HepG2 (cell line): Measurements from ENCODE around the gene PMEL. TPM values are rescaled to one million over a fixed set of nuclear protein-coding genes. Genes with fewer than 3 reads are reported as not detected.
A peak's percentile ranks its signal among the peaks of the same experiment; 100 is the strongest.

Experiments
- ARHGAP35 ChIP-seq: sonication (generic); formaldehyde crosslinking; IDR thresholded peaks from 2 replicates; pipeline ENCODE4 v1.9.0; 2022; ENCODE audit warnings: mild to moderate bottlenecking, inconsistent platforms, moderate library complexity, missing genetic modification reagents, borderline replicate concordance
- BRD4 ChIP-seq: sonication (generic); formaldehyde crosslinking; IDR thresholded peaks from 2 replicates; pipeline ENCODE4 v1.4.0; 2020; ENCODE audit warnings: missing genetic modification reagents
- CHD2 ChIP-seq: IDR thresholded peaks from 2 replicates; pipeline ENCODE4 v1.6.1; 2011; ENCODE audit warnings: low read depth, low read length, improper control_type of control experiment
- LCORL ChIP-seq, 2 experiments: fragments of 450-650 bp in 1 of 2; sonication (generic) in 1 of 2; formaldehyde crosslinking in 1 of 2; IDR thresholded peaks; 2 replicates each; pipeline versions ENCODE4 v1.5.0 to v1.6.1; 2017 to 2020; ENCODE audit warnings: antibody characterized with exemption in 1 of 2, missing genetic modification reagents in 1 of 2
- MBNL3 ChIP-seq: fragments of 250-450 bp; sonication (Bioruptor Pico); conservative IDR thresholded peaks from 2 replicates; pipeline ENCODE4 v1.8.0; 2022; ENCODE audit warnings: mild to moderate bottlenecking, inconsistent platforms
- NCOA5 ChIP-seq: sonication (generic); formaldehyde crosslinking; IDR thresholded peaks from 2 replicates; pipeline ENCODE4 v1.4.0; 2020; ENCODE audit warnings: missing genetic modification reagents
- NFE2L1 ChIP-seq: sonication (generic); formaldehyde crosslinking; IDR thresholded peaks from 2 replicates; pipeline ENCODE4 v1.4.0; 2020; ENCODE audit warnings: missing genetic modification reagents, mild to moderate bottlenecking, borderline replicate concordance
- SP140L ChIP-seq: sonication (generic); formaldehyde crosslinking; IDR thresholded peaks from 2 replicates; pipeline ENCODE4 v1.4.0; 2020; ENCODE audit warnings: missing genetic modification reagents, borderline replicate concordance
- TOE1 ChIP-seq: sonication (generic); formaldehyde crosslinking; IDR thresholded peaks from 2 replicates; pipeline ENCODE4 v1.4.0; 2020; ENCODE audit warnings: mild to moderate bottlenecking, missing genetic modification reagents
- XBP1 ChIP-seq: sonication (generic); formaldehyde crosslinking; IDR thresholded peaks from 2 replicates; pipeline ENCODE4 v1.5.0; 2020; ENCODE audit warnings: missing genetic modification reagents
- ZNF329 ChIP-seq: sonication (generic); formaldehyde crosslinking; IDR thresholded peaks from 2 replicates; pipeline ENCODE4 v1.9.0; 2021; ENCODE audit warnings: low read depth, mild to moderate bottlenecking, missing genetic modification reagents
- ZNF33B ChIP-seq: sonication (generic); formaldehyde crosslinking; IDR thresholded peaks from 2 replicates; pipeline ENCODE4 v1.5.1; 2020; ENCODE audit warnings: mild to moderate bottlenecking, missing genetic modification reagents
- ZNF572 ChIP-seq: sonication (generic); formaldehyde crosslinking; IDR thresholded peaks from 2 replicates; pipeline ENCODE4 v1.5.1; 2020; ENCODE audit warnings: mild to moderate bottlenecking, missing genetic modification reagents
- ZSCAN21 ChIP-seq: sonication (generic); formaldehyde crosslinking; IDR thresholded peaks from 2 replicates; pipeline ENCODE4 v1.8.0; 2022; ENCODE audit warnings: mild to moderate bottlenecking, missing genetic modification reagents, moderate library complexity, borderline replicate concordance
- polyA plus RNA-seq, 8 experiments: library from polyadenylated mRNA; depleted of rRNA in 3 of 8; stranded (reverse) in 7 of 8; unstranded in 1 of 8; fragments of >200 nt; fragmentation: Illumina TruSeq in 4 of 8; extraction: Trizol in 4 of 8; gene quantifications; 2 replicates each; pipeline versions ENCODE4 v1.2.1 to v1.2.3, GENCODE V29; 2011 to 2016; ENCODE audit warnings: low read depth in 4 of 8, missing spikeins in 1 of 8, mixed read lengths in 1 of 8; ENCODE audit not compliant: insufficient read depth in 1 of 8
- total RNA-seq, 5 experiments: library from RNA; depleted of rRNA; stranded (reverse); fragments of >200 nt; fragmentation: Illumina TruSeq; extraction: Trizol; gene quantifications; 2 replicates each; pipeline ENCODE4 v1.2.3, GENCODE V29; 2016; ENCODE audit warnings: low read depth in 1 of 5
- TF ChIP-seq, protein P1 (sequence below): sonication (generic); formaldehyde crosslinking; IDR thresholded peaks from 2 replicates; pipeline ENCODE4 v1.4.0; 2020; ENCODE audit warnings: mild to moderate bottlenecking, missing genetic modification reagents, borderline replicate concordance
- TF ChIP-seq, protein P2 (sequence below): sonication (generic); formaldehyde crosslinking; IDR thresholded peaks from 2 replicates; pipeline ENCODE4 v1.5.1; 2020; ENCODE audit warnings: missing genetic modification reagents, mild to moderate bottlenecking, borderline replicate concordance
- TF ChIP-seq, protein P3 (sequence below): sonication (generic); formaldehyde crosslinking; IDR thresholded peaks from 2 replicates; pipeline ENCODE4 v1.8.0; 2022; ENCODE audit warnings: mild to moderate bottlenecking, missing genetic modification reagents; ENCODE audit not compliant: insufficient replicate concordance
- TF ChIP-seq, protein P4 (sequence below): sonication (generic); formaldehyde crosslinking; IDR thresholded peaks from 2 replicates; pipeline ENCODE4 v1.4.0; 2020; ENCODE audit warnings: missing genetic modification reagents

Gene PMEL
- total and polyA plus RNA-seq, 2 of the 13 experiments (the other 11 are each of a cell fraction or from before 2014, with no cell fraction given) = 0.49 to 3.3 TPM

DNA sequence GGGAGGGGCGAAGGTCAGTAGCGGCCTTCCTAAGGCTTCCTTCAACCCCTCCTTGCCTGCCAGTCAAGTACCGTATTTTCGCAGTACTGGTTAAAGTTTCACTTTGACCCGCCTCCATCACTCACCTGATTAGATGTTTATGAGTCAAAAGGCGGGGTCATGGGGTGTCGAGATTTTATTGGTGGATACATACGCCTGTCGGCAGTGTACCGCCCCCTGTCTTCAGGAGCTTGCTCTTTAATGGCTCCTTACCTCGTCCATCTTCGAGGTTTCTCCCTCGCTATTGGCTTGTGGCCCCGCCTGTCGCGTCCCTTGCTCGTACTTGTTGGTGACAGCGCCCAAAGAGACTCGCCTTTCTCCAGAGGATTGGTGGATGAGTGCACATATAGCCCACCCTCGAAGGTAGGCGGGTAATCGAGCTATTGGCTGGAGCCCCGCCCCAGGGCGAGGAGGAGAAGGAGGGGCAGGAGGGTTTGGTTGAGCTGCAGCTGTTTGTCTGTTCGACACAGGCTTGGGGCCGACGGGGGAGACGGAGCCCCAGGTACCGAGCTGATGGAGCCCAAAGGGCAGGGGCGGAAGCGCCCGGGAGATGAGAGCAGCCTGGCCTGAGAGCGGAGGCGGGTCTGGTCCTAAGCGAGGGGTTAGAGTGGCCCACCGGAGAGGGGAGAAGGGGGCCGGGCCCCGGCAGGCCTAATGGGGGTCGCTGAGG, 7.9 kb upstream of the PMEL start, which contains the start of gene RAB5B (continued):
- TF ChIP-seq BRD4 (CRISPR knock-in tag) = peak; percentile 75
- TF ChIP-seq SP140L (CRISPR knock-in tag) = no peak
- peak; percentile 85; the same call in 1 of the 2 replicates for TF ChIP-seq ARHGAP35 (CRISPR knock-in tag)
- no peak for TF ChIP-seq XBP1 (CRISPR knock-in tag)
- TF ChIP-seq ZNF329 = peak; percentile 77; the same call in 1 of the 2 replicates
- TF ChIP-seq, protein P1, sequence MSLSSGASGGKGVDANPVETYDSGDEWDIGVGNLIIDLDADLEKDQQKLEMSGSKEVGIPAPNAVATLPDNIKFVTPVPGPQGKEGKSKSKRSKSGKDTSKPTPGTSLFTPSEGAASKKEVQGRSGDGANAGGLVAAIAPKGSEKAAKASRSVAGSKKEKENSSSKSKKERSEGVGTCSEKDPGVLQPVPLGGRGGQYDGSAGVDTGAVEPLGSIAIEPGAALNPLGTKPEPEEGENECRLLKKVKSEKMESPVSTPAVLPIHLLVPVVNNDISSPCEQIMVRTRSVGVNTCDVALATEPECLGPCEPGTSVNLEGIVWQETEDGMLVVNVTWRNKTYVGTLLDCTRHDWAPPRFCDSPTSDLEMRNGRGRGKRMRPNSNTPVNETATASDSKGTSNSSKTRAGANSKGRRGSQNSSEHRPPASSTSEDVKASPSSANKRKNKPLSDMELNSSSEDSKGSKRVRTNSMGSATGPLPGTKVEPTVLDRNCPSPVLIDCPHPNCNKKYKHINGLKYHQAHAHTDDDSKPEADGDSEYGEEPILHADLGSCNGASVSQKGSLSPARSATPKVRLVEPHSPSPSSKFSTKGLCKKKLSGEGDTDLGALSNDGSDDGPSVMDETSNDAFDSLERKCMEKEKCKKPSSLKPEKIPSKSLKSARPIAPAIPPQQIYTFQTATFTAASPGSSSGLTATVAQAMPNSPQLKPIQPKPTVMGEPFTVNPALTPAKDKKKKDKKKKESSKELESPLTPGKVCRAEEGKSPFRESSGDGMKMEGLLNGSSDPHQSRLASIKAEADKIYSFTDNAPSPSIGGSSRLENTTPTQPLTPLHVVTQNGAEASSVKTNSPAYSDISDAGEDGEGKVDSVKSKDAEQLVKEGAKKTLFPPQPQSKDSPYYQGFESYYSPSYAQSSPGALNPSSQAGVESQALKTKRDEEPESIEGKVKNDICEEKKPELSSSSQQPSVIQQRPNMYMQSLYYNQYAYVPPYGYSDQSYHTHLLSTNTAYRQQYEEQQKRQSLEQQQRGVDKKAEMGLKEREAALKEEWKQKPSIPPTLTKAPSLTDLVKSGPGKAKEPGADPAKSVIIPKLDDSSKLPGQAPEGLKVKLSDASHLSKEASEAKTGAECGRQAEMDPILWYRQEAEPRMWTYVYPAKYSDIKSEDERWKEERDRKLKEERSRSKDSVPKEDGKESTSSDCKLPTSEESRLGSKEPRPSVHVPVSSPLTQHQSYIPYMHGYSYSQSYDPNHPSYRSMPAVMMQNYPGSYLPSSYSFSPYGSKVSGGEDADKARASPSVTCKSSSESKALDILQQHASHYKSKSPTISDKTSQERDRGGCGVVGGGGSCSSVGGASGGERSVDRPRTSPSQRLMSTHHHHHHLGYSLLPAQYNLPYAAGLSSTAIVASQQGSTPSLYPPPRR = no peak
- TF ChIP-seq ZSCAN21 (CRISPR knock-in tag) = no peak
- TF ChIP-seq, protein P2, sequence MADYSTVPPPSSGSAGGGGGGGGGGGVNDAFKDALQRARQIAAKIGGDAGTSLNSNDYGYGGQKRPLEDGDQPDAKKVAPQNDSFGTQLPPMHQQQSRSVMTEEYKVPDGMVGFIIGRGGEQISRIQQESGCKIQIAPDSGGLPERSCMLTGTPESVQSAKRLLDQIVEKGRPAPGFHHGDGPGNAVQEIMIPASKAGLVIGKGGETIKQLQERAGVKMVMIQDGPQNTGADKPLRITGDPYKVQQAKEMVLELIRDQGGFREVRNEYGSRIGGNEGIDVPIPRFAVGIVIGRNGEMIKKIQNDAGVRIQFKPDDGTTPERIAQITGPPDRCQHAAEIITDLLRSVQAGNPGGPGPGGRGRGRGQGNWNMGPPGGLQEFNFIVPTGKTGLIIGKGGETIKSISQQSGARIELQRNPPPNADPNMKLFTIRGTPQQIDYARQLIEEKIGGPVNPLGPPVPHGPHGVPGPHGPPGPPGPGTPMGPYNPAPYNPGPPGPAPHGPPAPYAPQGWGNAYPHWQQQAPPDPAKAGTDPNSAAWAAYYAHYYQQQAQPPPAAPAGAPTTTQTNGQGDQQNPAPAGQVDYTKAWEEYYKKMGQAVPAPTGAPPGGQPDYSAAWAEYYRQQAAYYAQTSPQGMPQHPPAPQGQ (CRISPR knock-in tag) = no peak
- TF ChIP-seq, protein P3, sequence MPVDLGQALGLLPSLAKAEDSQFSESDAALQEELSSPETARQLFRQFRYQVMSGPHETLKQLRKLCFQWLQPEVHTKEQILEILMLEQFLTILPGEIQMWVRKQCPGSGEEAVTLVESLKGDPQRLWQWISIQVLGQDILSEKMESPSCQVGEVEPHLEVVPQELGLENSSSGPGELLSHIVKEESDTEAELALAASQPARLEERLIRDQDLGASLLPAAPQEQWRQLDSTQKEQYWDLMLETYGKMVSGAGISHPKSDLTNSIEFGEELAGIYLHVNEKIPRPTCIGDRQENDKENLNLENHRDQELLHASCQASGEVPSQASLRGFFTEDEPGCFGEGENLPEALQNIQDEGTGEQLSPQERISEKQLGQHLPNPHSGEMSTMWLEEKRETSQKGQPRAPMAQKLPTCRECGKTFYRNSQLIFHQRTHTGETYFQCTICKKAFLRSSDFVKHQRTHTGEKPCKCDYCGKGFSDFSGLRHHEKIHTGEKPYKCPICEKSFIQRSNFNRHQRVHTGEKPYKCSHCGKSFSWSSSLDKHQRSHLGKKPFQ (CRISPR knock-in tag) = peak; percentile 81
- TF ChIP-seq TOE1 = no peak
- no peak for TF ChIP-seq MBNL3 (CRISPR knock-in tag)
- no peak for TF ChIP-seq NCOA5 (CRISPR knock-in tag)
- peak; percentile 83 for TF ChIP-seq CHD2
- TF ChIP-seq, protein P4, sequence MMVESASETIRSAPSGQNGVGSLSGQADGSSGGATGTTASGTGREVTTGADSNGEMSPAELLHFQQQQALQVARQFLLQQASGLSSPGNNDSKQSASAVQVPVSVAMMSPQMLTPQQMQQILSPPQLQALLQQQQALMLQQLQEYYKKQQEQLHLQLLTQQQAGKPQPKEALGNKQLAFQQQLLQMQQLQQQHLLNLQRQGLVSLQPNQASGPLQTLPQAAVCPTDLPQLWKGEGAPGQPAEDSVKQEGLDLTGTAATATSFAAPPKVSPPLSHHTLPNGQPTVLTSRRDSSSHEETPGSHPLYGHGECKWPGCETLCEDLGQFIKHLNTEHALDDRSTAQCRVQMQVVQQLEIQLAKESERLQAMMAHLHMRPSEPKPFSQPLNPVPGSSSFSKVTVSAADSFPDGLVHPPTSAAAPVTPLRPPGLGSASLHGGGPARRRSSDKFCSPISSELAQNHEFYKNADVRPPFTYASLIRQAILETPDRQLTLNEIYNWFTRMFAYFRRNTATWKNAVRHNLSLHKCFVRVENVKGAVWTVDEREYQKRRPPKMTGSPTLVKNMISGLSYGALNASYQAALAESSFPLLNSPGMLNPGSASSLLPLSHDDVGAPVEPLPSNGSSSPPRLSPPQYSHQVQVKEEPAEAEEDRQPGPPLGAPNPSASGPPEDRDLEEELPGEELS (CRISPR knock-in tag) = peak; percentile 81; the same call in 1 of the 2 replicates
- 0 out of 2 replicates have a peak, but pooled peaks have one; percentile 82 for TF ChIP-seq ZNF33B
- no peak for TF ChIP-seq LCORL (IDR thresholded peaks at IDR 0.05)
- TF ChIP-seq LCORL (CRISPR knock-in tag; IDR thresholded peaks at IDR 0.05) = 0 out of 2 replicates have a peak, but pooled peaks have one; percentile 26
- TF ChIP-seq ZNF572 = 0 out of 2 replicates have a peak, but pooled peaks have one; percentile 62
- TF ChIP-seq NFE2L1 (CRISPR knock-in tag) = no peak
